HepG2 (cell line): Measurements from ENCODE around the gene AK8.

Source experiments
- CTCF ChIP-seq: sonication (generic); formaldehyde crosslinking; IDR thresholded peaks from 2 replicates; pipeline ENCODE4 v1.5.0; 2020; ENCODE audit warnings: mild to moderate bottlenecking, missing genetic modification reagents, moderate library complexity
- GABPA ChIP-seq, 2 experiments: IDR thresholded peaks; 2 replicates each; pipeline ENCODE4 v1.6.1; 2011 to 2016; ENCODE audit warnings: low read depth in 2 of 2, low read length in 1 of 2, missing biosample characterization in 1 of 2, missing genetic modification characterization in 1 of 2
- KLF6 ChIP-seq: IDR thresholded peaks from 2 replicates; pipeline ENCODE4 v1.8.0; 2016; ENCODE audit warnings: missing biosample characterization, missing genetic modification reagents
- TFE3 ChIP-seq: IDR thresholded peaks from 2 replicates; pipeline ENCODE4 v1.6.1; 2016

- TF ChIP-seq CTCF (CRISPR knock-in tag) = no peak
- TF ChIP-seq KLF6 (CRISPR knock-in tag) = no peak
- no peak for TF ChIP-seq TFE3
- no peak for TF ChIP-seq GABPA (IDR thresholded peaks at IDR 0.05; ENCODE audit: low read depth, low read length)
- no peak for TF ChIP-seq GABPA (CRISPR knock-in tag; IDR thresholded peaks at IDR 0.05; ENCODE audit: low read depth)
Measured at GRCh38 chr9:132824951-132825350, 53.1 kb downstream of the AK8 start.
